NT2/D1 (cell line): ENCODE data around the gene ZYG11B.
A peak's percentile ranks its signal among the peaks of the same experiment; 100 is the strongest.

ENCODE experiments used
- DNase-seq: peaks from one replicate; pipeline ENCODE4 v3.0.0-alpha.2; 2011; ENCODE audit warnings: low read depth, low spot score
- H3K27me3 ChIP-seq: 2 replicates; pipeline ENCODE4 v1.6.0; 2011; ENCODE audit warnings: mild to moderate bottlenecking; ENCODE audit not compliant: insufficient read length, insufficient read depth
- H3K36me3 ChIP-seq: 2 replicates; pipeline ENCODE4 v1.6.1; 2011; ENCODE audit warnings: mild to moderate bottlenecking, low read length, mixed read lengths; ENCODE audit not compliant: insufficient read depth, insufficient read length
- H3K4me1 ChIP-seq: 2 replicates; pipeline ENCODE4 v1.5.1; 2011; ENCODE audit not compliant: insufficient read depth, insufficient read length
- H3K4me3 ChIP-seq: 2 replicates; pipeline ENCODE4 v1.5.1; 2011; ENCODE audit warnings: low read depth; ENCODE audit not compliant: insufficient read length
- H3K9ac ChIP-seq: 2 replicates; pipeline ENCODE4 v1.6.0; 2011; ENCODE audit warnings: low read depth; ENCODE audit not compliant: insufficient read length
- H3K9me3 ChIP-seq: 2 replicates; pipeline ENCODE4 v1.5.1; 2011; ENCODE audit warnings: mild to moderate bottlenecking, low read length; ENCODE audit not compliant: insufficient read depth
- SUZ12 ChIP-seq: IDR thresholded peaks from 2 replicates; pipeline ENCODE4 v1.6.1; 2011; ENCODE audit not compliant: insufficient read length, insufficient read depth; ENCODE audit errors: extremely low read depth
- YY1 ChIP-seq: IDR thresholded peaks from 2 replicates; pipeline ENCODE4 v1.6.1; 2011; ENCODE audit not compliant: insufficient read length, insufficient read depth
- ZNF274 ChIP-seq: IDR thresholded peaks from 2 replicates; pipeline ENCODE4 v1.6.1; 2011; ENCODE audit warnings: mild to moderate bottlenecking, low read depth, low read length

The ZYG11B gene

DNA sequence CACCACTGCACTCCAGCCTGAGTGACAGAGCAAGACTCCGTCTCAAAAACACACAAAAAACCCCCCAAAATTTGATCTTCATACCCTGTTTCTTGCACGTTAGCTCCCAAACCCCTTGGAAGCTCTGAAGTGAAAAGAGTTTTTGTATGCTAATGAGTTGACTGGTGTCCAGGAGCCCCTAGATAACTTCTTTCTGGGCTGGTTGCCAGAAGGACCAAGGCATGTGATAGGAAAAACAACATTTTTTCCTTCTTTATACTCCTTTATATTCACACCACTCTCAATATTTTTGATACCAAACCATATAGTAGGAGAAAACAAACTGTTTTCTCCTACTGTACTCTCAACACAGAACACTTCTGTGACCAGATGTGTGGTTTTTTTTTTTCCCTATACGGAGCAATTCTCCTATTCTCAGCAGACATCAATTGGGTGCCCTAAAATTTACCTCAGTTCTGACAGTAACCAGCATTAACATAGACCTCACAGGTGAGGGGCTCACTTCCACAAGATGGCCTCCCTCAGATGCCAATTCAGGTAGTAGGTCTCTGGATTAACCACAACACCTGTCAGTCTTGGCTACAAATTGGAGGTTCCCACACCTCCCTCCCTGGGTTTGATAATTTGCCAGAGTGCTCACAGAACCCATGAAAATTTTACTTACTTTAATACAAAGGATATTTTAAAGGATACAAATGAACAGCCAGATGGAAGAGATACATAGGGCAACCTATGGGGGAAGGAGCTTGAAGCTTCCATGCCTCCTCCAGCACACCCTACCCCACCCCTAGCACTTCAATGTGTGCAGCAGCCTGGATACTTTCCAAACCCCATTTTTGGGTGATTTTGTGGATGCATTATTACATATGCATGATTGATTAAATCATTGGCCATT lies 25.6 kb downstream of the ZYG11B start:
- H3K4me3 ChIP-seq: no peak overlapping the region
- no peaks in the 10 kb centered on the region for H3K9me3 ChIP-seq
- no peak for TF ChIP-seq SUZ12
- no peak for TF ChIP-seq YY1
- TF ChIP-seq ZNF274: no peak
- H3K27me3 ChIP-seq: no peaks in the 10 kb centered on the region
- no peak overlapping the region for H3K9ac ChIP-seq
- DNase-seq: no peak
- peaks cover 6% of the 10 kb centered on the region for H3K36me3 ChIP-seq
- H3K4me1 ChIP-seq: no peaks in the 10 kb centered on the region

GRCh38 chr1:52752484-52752826 lies 26.2 kb downstream of the ZYG11B start:
- no peak for DNase-seq
- H3K36me3 ChIP-seq: peaks cover 12% of the 10 kb centered on the region
- H3K4me1 ChIP-seq: no peaks in the 10 kb centered on the region
- no peak overlapping the region for H3K9ac ChIP-seq
- no peak overlapping the region for H3K4me3 ChIP-seq
- no peaks in the 10 kb centered on the region for H3K9me3 ChIP-seq
- TF ChIP-seq YY1 (no peak), SUZ12 (no peak), ZNF274 (no peak)
- H3K27me3 ChIP-seq: no peaks in the 10 kb centered on the region

DNA sequence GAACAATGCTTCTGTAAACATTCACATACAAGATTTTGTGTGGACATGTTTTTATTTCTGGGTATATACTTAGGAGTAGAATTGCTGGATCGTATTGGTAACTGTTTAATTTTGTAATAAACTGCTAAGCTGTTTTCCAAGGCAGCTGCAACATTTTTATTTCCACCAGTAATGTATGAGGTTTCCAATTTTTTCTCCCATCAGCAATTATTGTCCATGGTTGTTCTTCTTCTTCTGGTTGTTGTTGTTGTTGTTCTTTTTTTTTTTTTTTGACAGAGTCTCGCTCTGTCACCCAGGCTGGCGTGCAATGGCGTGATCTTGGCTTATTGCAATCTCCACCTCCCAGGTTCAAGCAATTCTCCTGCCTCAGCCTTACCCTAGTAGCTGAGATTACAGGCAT lies 26.9 kb downstream of the ZYG11B start:
- Histone ChIP-seq H3K27me3 (no peaks in the 10 kb centered on the region), H3K9ac (no peak overlapping the region), H3K36me3 (peaks cover 14% of the 10 kb centered on the region), H3K4me3 (no peak overlapping the region), H3K4me1 (no peaks in the 10 kb centered on the region), H3K9me3 (no peaks in the 10 kb centered on the region)
- TF ChIP-seq ZNF274 (no peak), SUZ12 (no peak), YY1 (no peak)
- no peak for DNase-seq

DNA sequence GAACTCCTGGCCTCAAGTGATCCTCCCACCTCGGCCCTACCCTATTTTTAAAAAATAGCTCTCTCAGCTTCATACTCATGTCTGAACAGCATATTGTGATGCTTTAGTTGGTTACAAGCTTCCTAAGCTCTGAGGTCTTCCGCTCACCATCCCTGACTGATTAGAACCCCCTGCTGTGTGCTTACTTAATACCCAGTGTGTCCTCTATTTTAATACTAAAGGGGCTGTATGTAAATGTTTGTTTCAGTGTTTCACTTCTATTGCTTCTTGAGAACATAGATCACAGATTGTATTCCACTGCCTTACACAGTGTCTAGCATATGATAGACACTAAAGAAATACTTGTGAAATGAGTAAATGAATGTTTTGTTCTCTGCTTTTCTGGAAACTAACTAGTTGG lies 29.8 kb downstream of the ZYG11B start:
- Histone ChIP-seq H3K4me3 (no peak overlapping the region), H3K27me3 (no peaks in the 10 kb centered on the region), H3K9me3 (no peaks in the 10 kb centered on the region), H3K36me3 (peaks cover 28% of the 10 kb centered on the region), H3K4me1 (no peaks in the 10 kb centered on the region), H3K9ac (no peak overlapping the region)
- DNase-seq: peak; percentile 25
- TF ChIP-seq SUZ12 (no peak), ZNF274 (no peak), YY1 (no peak)

GRCh38 chr1:52759908-52760307 lies 33.7 kb downstream of the ZYG11B start:
- Histone ChIP-seq H3K27me3 (no peaks in the 10 kb centered on the region), H3K36me3 (peaks cover 32% of the 10 kb centered on the region), H3K4me3 (no peak overlapping the region), H3K9ac (no peak overlapping the region), H3K9me3 (no peaks in the 10 kb centered on the region), H3K4me1 (no peaks in the 10 kb centered on the region)
- DNase-seq: no peak
- no peak for TF ChIP-seq YY1
- no peak for TF ChIP-seq ZNF274
- TF ChIP-seq SUZ12: no peak

DNA sequence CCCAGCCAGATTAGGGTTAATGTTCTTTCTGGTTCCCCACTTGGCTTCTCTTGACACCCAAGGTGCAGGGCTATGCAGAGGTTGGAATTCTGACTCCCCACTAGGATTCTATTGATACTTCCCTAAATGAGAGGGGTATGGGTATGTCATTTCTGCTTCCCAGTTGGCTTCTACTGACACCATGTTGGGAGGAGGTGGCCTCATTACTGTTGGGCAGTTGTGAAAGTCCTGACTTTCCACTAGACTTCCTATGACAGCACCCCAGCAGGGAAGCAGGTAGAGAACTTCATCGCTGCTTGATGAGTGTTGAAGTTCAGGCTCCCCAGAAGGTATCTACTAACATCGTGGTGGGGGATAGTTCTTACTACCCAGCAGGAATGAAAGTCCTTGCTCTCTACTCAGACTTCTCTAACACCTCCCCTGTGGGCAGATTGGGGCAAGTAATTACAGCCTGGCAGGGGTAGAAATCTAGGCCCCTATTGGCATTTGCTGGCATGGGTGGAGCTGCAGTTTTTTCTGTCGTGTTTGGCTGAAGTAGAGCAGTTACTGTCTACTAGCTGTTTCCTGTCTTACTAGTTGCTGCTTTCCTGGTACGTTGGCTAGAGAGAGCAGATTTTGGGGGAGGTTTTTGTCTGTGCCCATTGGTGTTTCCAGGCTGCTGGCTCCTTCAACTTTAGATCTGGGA lies 41.5 kb downstream of the ZYG11B start:
- Histone ChIP-seq H3K27me3 (no peaks in the 10 kb centered on the region), H3K4me3 (no peak overlapping the region), H3K9ac (no peak overlapping the region), H3K4me1 (no peaks in the 10 kb centered on the region), H3K36me3 (peaks cover 22% of the 10 kb centered on the region), H3K9me3 (no peaks in the 10 kb centered on the region)
- no peak for DNase-seq
- TF ChIP-seq SUZ12 (no peak), ZNF274 (no peak)

GRCh38 chr1:52769346-52770033 lies 43.2 kb downstream of the ZYG11B start:
- Histone ChIP-seq H3K36me3 (peaks cover 28% of the 10 kb centered on the region), H3K4me3 (no peak overlapping the region), H3K9me3 (no peaks in the 10 kb centered on the region), H3K4me1 (no peaks in the 10 kb centered on the region), H3K9ac (no peak overlapping the region), H3K27me3 (no peaks in the 10 kb centered on the region)
- no peak for DNase-seq
- TF ChIP-seq YY1 (no peak), ZNF274 (no peak), SUZ12 (no peak)
